Neural cell (in vitro differentiated cells): Measurements from ENCODE around the gene TK1. TPM values are rescaled to one million over a fixed set of nuclear protein-coding genes. Genes with fewer than 3 reads are reported as not detected.

Source experiments
- H2AFZ ChIP-seq: fragments of 200-600, 300-800 bp; sonication (generic), shearing (Covaris generic); 2 replicates; pipeline ENCODE4 v1.6.0; 2014; ENCODE audit warnings: low read depth, mild to moderate bottlenecking, antibody characterized with exemption, low read length, moderate library complexity
- H3F3A ChIP-seq: fragments of 200-600 bp; shearing (Covaris generic); 2 replicates; pipeline ENCODE4 v1.6.1; 2016; ENCODE audit warnings: mild to moderate bottlenecking, moderate library complexity, mixed read lengths, antibody characterized with exemption, low read length; ENCODE audit not compliant: insufficient read depth, poor library complexity, severe bottlenecking
- H3K27ac ChIP-seq: fragments of 200-600, 300-800 bp; sonication (generic), shearing (Covaris generic); 2 replicates; pipeline ENCODE4 v1.5.1; 2014; ENCODE audit warnings: mild to moderate bottlenecking, low read length, moderate library complexity
- H3K27me3 ChIP-seq: fragments of 300-800, 200-600 bp; sonication (generic), shearing (Covaris generic); 2 replicates; pipeline ENCODE4 v1.6.0; 2014; ENCODE audit warnings: mild to moderate bottlenecking, low read depth, low read length, moderate library complexity; ENCODE audit not compliant: insufficient read depth
- H3K36me3 ChIP-seq: fragments of 300-800, 200-600 bp; sonication (generic), shearing (Covaris generic); 2 replicates; pipeline ENCODE4 v1.5.1; 2014; ENCODE audit warnings: mild to moderate bottlenecking, antibody characterized with exemption, low read length, moderate library complexity; ENCODE audit not compliant: insufficient read depth
- H3K4me2 ChIP-seq: fragments of 300-800, 200-600 bp; sonication (generic), shearing (Covaris generic); 2 replicates; pipeline ENCODE4 v1.6.0; 2014; ENCODE audit warnings: mild to moderate bottlenecking, low read length
- H3K4me3 ChIP-seq: fragments of 300-800, 200-600 bp; sonication (generic), shearing (Covaris generic); 2 replicates; pipeline ENCODE4 v1.5.1; 2014; ENCODE audit warnings: mild to moderate bottlenecking, low read length, moderate library complexity
- H3K79me2 ChIP-seq: fragments of 200-600 bp; shearing (Covaris generic); replicated peaks from 2 replicates; pipeline ENCODE4 v1.6.0; 2014; ENCODE audit warnings: mild to moderate bottlenecking, low read length, moderate library complexity; ENCODE audit not compliant: insufficient read depth
- H3K9ac ChIP-seq: fragments of 300-800, 200-600 bp; sonication (generic), shearing (Covaris generic); 2 replicates; pipeline ENCODE4 v1.6.1; 2016; ENCODE audit warnings: mild to moderate bottlenecking, low read length, mixed read lengths
- H3K9me2 ChIP-seq: fragments of 200-600 bp; shearing (Covaris generic); 2 replicates; pipeline ENCODE4 v1.6.1; 2016; ENCODE audit warnings: mild to moderate bottlenecking, low read length, mixed read lengths; ENCODE audit not compliant: insufficient read depth
- H3K9me3 ChIP-seq: fragments of 200-600, 300-800 bp; sonication (generic), shearing (Covaris generic); 2 replicates; pipeline ENCODE4 v1.6.1; 2016; ENCODE audit warnings: mild to moderate bottlenecking, mixed run types, low read length, moderate library complexity, mixed read lengths
- H4K20me1 ChIP-seq: fragments of 200-600 bp; shearing (Covaris generic); 2 replicates; pipeline ENCODE4 v1.6.1; 2016; ENCODE audit warnings: mild to moderate bottlenecking, mixed run types; ENCODE audit not compliant: insufficient read depth
- EP300 ChIP-seq: fragments of 450-650 bp; conservative IDR thresholded peaks from 2 replicates; pipeline ENCODE4 v1.6.1; 2014; ENCODE audit warnings: antibody characterized with exemption, mild to moderate bottlenecking, moderate library complexity; ENCODE audit not compliant: poor library complexity, severe bottlenecking
- EZH2 ChIP-seq: fragments of 200-600, 300-800 bp; shearing (Covaris generic), sonication (generic); IDR thresholded peaks from 2 replicates; pipeline ENCODE4 v1.6.1; 2014; ENCODE audit warnings: antibody characterized with exemption, low read length, borderline replicate concordance, mild to moderate bottlenecking; ENCODE audit not compliant: insufficient read depth, poor library complexity, severe bottlenecking
- MXI1 ChIP-seq: fragments of 450-650 bp; conservative IDR thresholded peaks from 2 replicates; pipeline ENCODE4 v1.6.1; 2014; ENCODE audit warnings: antibody characterized with exemption, mild to moderate bottlenecking; ENCODE audit not compliant: poor library complexity, severe bottlenecking
- POLR2AphosphoS5 ChIP-seq: IDR thresholded peaks from 2 replicates; pipeline ENCODE4 v1.6.1; 2012
- RAD21 ChIP-seq: fragments of 450-650 bp; conservative IDR thresholded peaks from 2 replicates; pipeline ENCODE4 v1.6.1; 2014; ENCODE audit warnings: antibody characterized with exemption, mild to moderate bottlenecking, moderate library complexity
- SMC3 ChIP-seq: fragments of 450-650 bp; conservative IDR thresholded peaks from 2 replicates; pipeline ENCODE4 v1.6.1; 2014; ENCODE audit warnings: antibody characterized with exemption, mild to moderate bottlenecking, moderate library complexity; ENCODE audit not compliant: poor library complexity
- TAF1 ChIP-seq: IDR thresholded peaks from 2 replicates; pipeline ENCODE4 v1.6.1; 2012; ENCODE audit warnings: low read depth
- polyA plus RNA-seq: library from polyadenylated mRNA; depleted of rRNA; stranded (reverse); fragments of >200 nt; gene quantifications from 2 replicates; pipeline ENCODE4 v1.2.3, GENCODE V29; 2014
- TF ChIP-seq, protein P1 (sequence below): IDR thresholded peaks from 2 replicates; pipeline ENCODE4 v1.6.1; 2012; ENCODE audit warnings: borderline replicate concordance
- TF ChIP-seq, protein P2 (sequence below): fragments of 450-650 bp; IDR thresholded peaks from 2 replicates; pipeline ENCODE4 v1.5.1; 2014; ENCODE audit warnings: antibody characterized with exemption, mild to moderate bottlenecking, moderate library complexity; ENCODE audit not compliant: poor library complexity, severe bottlenecking

The TK1 gene
- polyA plus RNA-seq, 1 donor from 2014 or later: 1.1 TPM

DNA sequence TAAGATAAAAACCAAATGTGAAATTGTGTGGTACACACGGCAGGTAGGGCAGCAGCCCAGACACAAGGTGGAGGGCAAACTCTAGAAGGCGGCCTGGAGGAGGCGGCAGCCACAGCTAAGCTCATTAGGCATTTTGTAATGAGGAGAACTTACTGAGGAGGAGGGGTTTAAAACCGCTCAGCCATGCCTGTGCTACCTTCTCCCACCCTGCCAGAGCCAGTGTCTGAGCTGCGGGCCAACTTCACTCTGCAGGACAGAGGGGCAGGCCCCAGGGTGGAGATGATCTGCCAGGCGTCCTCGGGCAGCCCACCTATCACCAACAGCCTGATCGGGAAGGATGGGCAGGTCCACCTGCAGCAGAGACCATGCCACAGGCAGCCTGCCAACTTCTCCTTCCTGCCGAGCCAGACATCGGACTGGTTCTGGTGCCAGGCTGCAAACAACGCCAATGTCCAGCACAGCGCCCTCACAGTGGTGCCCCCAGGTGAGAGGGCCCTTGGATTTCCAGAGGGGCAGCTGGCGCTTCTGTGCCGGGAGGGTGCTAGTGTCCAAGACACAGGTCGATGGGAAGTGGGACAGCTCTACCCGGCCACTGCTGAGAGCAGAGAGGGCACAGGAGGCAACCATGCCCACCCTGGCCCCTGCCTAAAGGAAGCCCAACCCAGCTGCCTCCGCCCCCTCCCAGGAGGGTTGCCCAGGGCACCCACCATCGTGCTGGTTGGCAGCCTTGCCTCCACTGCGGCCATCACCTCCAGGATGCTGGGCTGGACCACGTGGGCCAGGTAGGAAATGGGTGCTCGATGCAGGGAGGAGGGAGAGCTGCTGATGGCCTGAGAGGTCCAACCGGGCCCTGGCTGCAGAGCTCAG, 22.7 kb downstream of the TK1 start:
- no peak overlapping the region for H3K4me2 ChIP-seq
- no peaks in the 10 kb centered on the region for H4K20me1 ChIP-seq
- H3K79me2 ChIP-seq: no peaks in the 10 kb centered on the region
- no peaks in the 10 kb centered on the region for H3K9me2 ChIP-seq
- H3F3A ChIP-seq: no peaks in the 10 kb centered on the region
- no peak overlapping the region for H3K4me3 ChIP-seq
- no peak overlapping the region for H3K27ac ChIP-seq
- H3K36me3 ChIP-seq: no peaks in the 10 kb centered on the region
- H3K27me3 ChIP-seq: no peaks in the 10 kb centered on the region
- no peaks in the 10 kb centered on the region for H3K9me3 ChIP-seq
- no peak overlapping the region for H3K9ac ChIP-seq
- no peak for TF ChIP-seq TAF1
- no peak for TF ChIP-seq SMC3
- TF ChIP-seq RAD21: no peak
- no peak for TF ChIP-seq EP300
- TF ChIP-seq, protein P1, sequence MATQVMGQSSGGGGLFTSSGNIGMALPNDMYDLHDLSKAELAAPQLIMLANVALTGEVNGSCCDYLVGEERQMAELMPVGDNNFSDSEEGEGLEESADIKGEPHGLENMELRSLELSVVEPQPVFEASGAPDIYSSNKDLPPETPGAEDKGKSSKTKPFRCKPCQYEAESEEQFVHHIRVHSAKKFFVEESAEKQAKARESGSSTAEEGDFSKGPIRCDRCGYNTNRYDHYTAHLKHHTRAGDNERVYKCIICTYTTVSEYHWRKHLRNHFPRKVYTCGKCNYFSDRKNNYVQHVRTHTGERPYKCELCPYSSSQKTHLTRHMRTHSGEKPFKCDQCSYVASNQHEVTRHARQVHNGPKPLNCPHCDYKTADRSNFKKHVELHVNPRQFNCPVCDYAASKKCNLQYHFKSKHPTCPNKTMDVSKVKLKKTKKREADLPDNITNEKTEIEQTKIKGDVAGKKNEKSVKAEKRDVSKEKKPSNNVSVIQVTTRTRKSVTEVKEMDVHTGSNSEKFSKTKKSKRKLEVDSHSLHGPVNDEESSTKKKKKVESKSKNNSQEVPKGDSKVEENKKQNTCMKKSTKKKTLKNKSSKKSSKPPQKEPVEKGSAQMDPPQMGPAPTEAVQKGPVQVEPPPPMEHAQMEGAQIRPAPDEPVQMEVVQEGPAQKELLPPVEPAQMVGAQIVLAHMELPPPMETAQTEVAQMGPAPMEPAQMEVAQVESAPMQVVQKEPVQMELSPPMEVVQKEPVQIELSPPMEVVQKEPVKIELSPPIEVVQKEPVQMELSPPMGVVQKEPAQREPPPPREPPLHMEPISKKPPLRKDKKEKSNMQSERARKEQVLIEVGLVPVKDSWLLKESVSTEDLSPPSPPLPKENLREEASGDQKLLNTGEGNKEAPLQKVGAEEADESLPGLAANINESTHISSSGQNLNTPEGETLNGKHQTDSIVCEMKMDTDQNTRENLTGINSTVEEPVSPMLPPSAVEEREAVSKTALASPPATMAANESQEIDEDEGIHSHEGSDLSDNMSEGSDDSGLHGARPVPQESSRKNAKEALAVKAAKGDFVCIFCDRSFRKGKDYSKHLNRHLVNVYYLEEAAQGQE: no peak
- TF ChIP-seq, protein P2, sequence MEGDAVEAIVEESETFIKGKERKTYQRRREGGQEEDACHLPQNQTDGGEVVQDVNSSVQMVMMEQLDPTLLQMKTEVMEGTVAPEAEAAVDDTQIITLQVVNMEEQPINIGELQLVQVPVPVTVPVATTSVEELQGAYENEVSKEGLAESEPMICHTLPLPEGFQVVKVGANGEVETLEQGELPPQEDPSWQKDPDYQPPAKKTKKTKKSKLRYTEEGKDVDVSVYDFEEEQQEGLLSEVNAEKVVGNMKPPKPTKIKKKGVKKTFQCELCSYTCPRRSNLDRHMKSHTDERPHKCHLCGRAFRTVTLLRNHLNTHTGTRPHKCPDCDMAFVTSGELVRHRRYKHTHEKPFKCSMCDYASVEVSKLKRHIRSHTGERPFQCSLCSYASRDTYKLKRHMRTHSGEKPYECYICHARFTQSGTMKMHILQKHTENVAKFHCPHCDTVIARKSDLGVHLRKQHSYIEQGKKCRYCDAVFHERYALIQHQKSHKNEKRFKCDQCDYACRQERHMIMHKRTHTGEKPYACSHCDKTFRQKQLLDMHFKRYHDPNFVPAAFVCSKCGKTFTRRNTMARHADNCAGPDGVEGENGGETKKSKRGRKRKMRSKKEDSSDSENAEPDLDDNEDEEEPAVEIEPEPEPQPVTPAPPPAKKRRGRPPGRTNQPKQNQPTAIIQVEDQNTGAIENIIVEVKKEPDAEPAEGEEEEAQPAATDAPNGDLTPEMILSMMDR: no peak
- TF ChIP-seq MXI1: no peak
- TF ChIP-seq EZH2: no peak
- TF ChIP-seq POLR2AphosphoS5: no peak
- H2AFZ ChIP-seq: no peak overlapping the region

GRCh38 chr17:78159575-78160158, 27.2 kb downstream of the TK1 start:
- Histone ChIP-seq H3K4me2 (no peak overlapping the region), H3K4me3 (no peak overlapping the region), H4K20me1 (no peaks in the 10 kb centered on the region), H3F3A (no peaks in the 10 kb centered on the region), H3K9me2 (no peaks in the 10 kb centered on the region), H3K36me3 (no peaks in the 10 kb centered on the region), H3K9ac (no peak overlapping the region), H3K9me3 (no peaks in the 10 kb centered on the region), H2AFZ (no peak overlapping the region), H3K79me2 (no peaks in the 10 kb centered on the region), H3K27ac (no peak overlapping the region), H3K27me3 (no peaks in the 10 kb centered on the region)
- TF ChIP-seq TAF1: no peak
- no peak for TF ChIP-seq EZH2
- no peak for TF ChIP-seq POLR2AphosphoS5
- no peak for TF ChIP-seq EP300
- TF ChIP-seq, protein P2: no peak
- TF ChIP-seq RAD21: no peak
- TF ChIP-seq, protein P1: no peak
- no peak for TF ChIP-seq SMC3
- no peak for TF ChIP-seq MXI1
